ENCODE data around the gene REPS2.

REPS2 gene

DNA sequence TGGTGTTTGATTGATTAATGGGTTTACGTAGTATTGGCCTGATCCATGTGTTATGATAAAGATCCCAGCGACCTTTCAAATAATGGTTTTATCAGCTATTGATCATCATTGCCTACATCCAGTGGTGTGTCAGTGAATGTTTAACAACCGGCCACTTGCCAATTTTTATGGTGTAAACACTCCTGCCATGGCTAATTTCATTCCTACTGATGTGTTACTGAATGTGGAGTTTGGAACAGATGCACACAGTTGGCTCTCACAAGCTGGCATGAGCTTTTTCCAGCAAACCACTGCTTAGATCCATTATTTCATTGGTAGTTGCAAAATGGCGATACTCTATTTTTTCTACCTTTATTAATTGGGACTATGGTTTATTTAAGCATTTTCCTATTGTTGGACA lies 139.9 kb downstream of the REPS2 start:
- TF ChIP-seq, protein P1, sequence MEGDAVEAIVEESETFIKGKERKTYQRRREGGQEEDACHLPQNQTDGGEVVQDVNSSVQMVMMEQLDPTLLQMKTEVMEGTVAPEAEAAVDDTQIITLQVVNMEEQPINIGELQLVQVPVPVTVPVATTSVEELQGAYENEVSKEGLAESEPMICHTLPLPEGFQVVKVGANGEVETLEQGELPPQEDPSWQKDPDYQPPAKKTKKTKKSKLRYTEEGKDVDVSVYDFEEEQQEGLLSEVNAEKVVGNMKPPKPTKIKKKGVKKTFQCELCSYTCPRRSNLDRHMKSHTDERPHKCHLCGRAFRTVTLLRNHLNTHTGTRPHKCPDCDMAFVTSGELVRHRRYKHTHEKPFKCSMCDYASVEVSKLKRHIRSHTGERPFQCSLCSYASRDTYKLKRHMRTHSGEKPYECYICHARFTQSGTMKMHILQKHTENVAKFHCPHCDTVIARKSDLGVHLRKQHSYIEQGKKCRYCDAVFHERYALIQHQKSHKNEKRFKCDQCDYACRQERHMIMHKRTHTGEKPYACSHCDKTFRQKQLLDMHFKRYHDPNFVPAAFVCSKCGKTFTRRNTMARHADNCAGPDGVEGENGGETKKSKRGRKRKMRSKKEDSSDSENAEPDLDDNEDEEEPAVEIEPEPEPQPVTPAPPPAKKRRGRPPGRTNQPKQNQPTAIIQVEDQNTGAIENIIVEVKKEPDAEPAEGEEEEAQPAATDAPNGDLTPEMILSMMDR (conservative IDR thresholded peaks at IDR 0.05): no peak
- no peak overlapping the region for H3K27ac ChIP-seq

DNA sequence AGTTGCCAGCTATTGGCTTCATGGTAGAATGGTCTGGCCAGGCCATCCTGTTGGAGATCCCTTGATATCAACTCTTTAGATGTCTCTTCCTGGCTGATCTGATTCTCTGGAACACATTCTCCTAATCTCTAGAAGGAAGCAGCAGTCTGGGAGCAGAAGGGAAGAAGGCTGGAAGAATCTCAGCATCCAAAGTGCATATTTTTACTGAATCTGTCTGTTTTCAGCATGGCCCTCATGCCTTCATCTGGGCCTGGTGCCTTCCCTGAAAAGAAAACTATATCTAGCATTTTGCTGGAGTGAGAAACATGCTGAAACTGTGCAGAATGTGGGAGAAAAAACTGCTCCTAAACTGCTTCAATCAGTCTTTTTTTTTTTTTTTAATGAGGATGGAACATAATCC lies 148.7 kb downstream of the REPS2 start:
- TF ChIP-seq, protein P1 (conservative IDR thresholded peaks at IDR 0.05): no peak
- no peak overlapping the region for H3K27ac ChIP-seq

- no peak overlapping the region for H3K27ac ChIP-seq
- TF ChIP-seq, protein P1 (conservative IDR thresholded peaks at IDR 0.05): no peak
Observed at GRCh38 chrX:17098516-17099247, 152.2 kb downstream of the REPS2 start.

- no peak overlapping the region for H3K27ac ChIP-seq
- TF ChIP-seq, protein P1 (conservative IDR thresholded peaks at IDR 0.05): no peak
Observed at GRCh38 chrX:17104433-17104832, 158.0 kb downstream of the REPS2 start.

- TF ChIP-seq, protein P1 (conservative IDR thresholded peaks at IDR 0.05): no peak
- H3K27ac ChIP-seq: no peak overlapping the region
Observed at GRCh38 chrX:17120816-17121215, 174.4 kb downstream of the REPS2 start.

DNA sequence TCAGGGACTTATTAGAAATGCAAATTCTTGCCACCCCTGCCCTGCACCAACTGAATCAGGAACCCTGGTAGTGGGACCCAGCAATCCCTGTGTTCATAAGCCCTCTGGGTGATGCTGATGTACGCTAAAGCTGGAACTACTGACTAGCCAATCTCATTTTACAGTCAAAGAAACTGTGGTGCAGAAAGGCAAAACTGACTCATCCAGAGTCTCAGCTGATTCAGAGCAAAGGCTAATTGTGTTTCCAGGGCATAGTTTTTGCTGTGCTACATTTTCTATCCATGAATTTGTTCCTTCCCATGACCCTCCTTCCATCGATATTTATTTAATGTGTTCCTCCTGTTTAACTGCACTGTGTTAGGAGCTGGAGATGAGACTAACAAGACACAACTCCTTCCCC lies 207.5 kb downstream of the REPS2 start:
- TF ChIP-seq, protein P1 (conservative IDR thresholded peaks at IDR 0.05): no peak
- no peak overlapping the region for H3K27ac ChIP-seq

DNA sequence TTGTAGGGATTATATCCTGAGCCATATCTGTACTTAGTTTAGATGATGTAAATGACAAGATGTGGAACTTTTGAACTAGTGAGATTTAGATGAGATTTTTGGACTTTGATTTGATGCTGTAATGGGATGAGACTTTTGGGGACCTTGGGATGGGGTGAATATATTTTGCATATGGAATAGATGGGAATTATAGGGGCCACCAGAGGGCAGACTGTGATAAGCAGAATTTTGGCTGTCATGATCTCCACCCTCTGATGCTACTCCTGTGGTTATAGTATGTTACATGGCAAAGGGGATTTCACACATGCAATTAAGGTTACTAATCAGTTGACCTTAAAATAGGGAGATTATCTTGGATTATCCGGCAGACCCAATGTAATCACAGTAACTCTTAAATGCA lies 214.5 kb downstream of the REPS2 start:
- TF ChIP-seq, protein P1 (conservative IDR thresholded peaks at IDR 0.05): peak; percentile 15; the same call in 1 of the 2 replicates

More for the DNA sequence above, 214.5 kb downstream of the REPS2 start:
- H3K27ac ChIP-seq: no peak overlapping the region

Measured in VCaP (cell line).